ENCODE measurements around the gene PPM1N. TPM values are rescaled to one million over a fixed set of nuclear protein-coding genes. Genes with fewer than 3 reads are reported as not detected.

PPM1N gene
- total RNA-seq, result 1.3 TPM in 1 of 2 replicates, not detected in the other

GRCh38 chr19:45498411-45499195 is at the start of gene PPM1N:
Gene PPM1N, plus strand, starts transcription at chr19:45498443. Its CDS starts 30 bp downstream, at chr19:45498473.
- DNase-seq (ENCODE audit: low read depth in 2 of 2), result peak in 1 of 2 donors; percentile 43

GRCh38 chr19:45448887-45449299 is 49.4 kb upstream of the PPM1N start:
- no peak for DNase-seq (ENCODE audit: low read depth in 2 of 2)

- peak in 1 of 2 donors; percentile 68 for DNase-seq (ENCODE audit: low read depth in 2 of 2)
Measured at GRCh38 chr19:45450012-45450333, 48.3 kb upstream of the PPM1N start.

- DNase-seq (ENCODE audit: low read depth in 2 of 2), result peak; percentile 58 to 73
Measured at GRCh38 chr19:45451131-45451849, 47.0 kb upstream of the PPM1N start.

- DNase-seq (ENCODE audit: low read depth in 2 of 2), result no peak
Measured at GRCh38 chr19:45451850-45452387, 46.3 kb upstream of the PPM1N start.

GRCh38 chr19:45455707-45456499 is 42.3 kb upstream of the PPM1N start:
- DNase-seq (ENCODE audit: low read depth in 2 of 2), result peak; percentile 96 to 99

- no peak for DNase-seq (ENCODE audit: low read depth in 2 of 2)
Measured at GRCh38 chr19:45456500-45456815, 41.8 kb upstream of the PPM1N start.

GRCh38 chr19:45457776-45458175 is 40.5 kb upstream of the PPM1N start:
- no peak for DNase-seq (ENCODE audit: low read depth in 2 of 2)

- no peak for DNase-seq (ENCODE audit: low read depth in 2 of 2)
Measured at GRCh38 chr19:45460807-45461347, 37.4 kb upstream of the PPM1N start.

- no peak for DNase-seq (ENCODE audit: low read depth in 2 of 2)
Measured at GRCh38 chr19:45462174-45462573, 36.1 kb upstream of the PPM1N start.

GRCh38 chr19:45463241-45463640 is 35.0 kb upstream of the PPM1N start:
- DNase-seq (ENCODE audit: low read depth in 2 of 2), result no peak

GRCh38 chr19:45464274-45464673 is 34.0 kb upstream of the PPM1N start:
- no peak for DNase-seq (ENCODE audit: low read depth in 2 of 2)

- no peak for DNase-seq (ENCODE audit: low read depth in 2 of 2)
Measured at GRCh38 chr19:45464852-45465441, 33.3 kb upstream of the PPM1N start.

GRCh38 chr19:45467115-45467455 is 31.2 kb upstream of the PPM1N start:
- DNase-seq (ENCODE audit: low read depth in 2 of 2), result peak; percentile 28

GRCh38 chr19:45467456-45468158 is 30.6 kb upstream of the PPM1N start, which contains the start of gene FOSB:
Gene FOSB, plus strand, starts transcription at chr19:45467996. Its CDS starts 591 bp downstream, at chr19:45468587.
- peak; percentile 95 to 97 for DNase-seq (ENCODE audit: low read depth in 2 of 2)

GRCh38 chr19:45468159-45468651 is 30.0 kb upstream of the PPM1N start:
- peak in 1 of 2 donors; percentile 45 for DNase-seq (ENCODE audit: low read depth in 2 of 2)

- peak in 1 of 2 donors; percentile 59 for DNase-seq (ENCODE audit: low read depth in 2 of 2)
Measured at GRCh38 chr19:45468803-45469131, 29.5 kb upstream of the PPM1N start.

GRCh38 chr19:45469132-45469944 is 28.9 kb upstream of the PPM1N start:
- DNase-seq (ENCODE audit: low read depth in 2 of 2), result peak; percentile 93 to 95

GRCh38 chr19:45469945-45470761 is 28.1 kb upstream of the PPM1N start:
- DNase-seq (ENCODE audit: low read depth in 2 of 2), result peak in 1 of 2 donors; percentile 41

Measured in lung microvascular endothelial cell (primary cell).